ENCODE results near the gene SPATA17. TPM values are rescaled to one million over a fixed set of nuclear protein-coding genes. Genes with fewer than 3 reads are reported as not detected.

Gene SPATA17
- total and polyA plus RNA-seq, 10 of the 15 experiments (the other 5 are each of a cell fraction or from before 2014, with no cell fraction given), result 0.08 to 0.27 (median 0.11) TPM; not detected in 6

- RAD21 ChIA-PET (ENCODE audit: unreplicated experiment), result interaction anchor here (1.0 kb wide), 1 partner anchor 9 kb away, joined by 3 read pairs; no protein-coding TSS in a partner anchor
- H3K36me3 ChIP-seq (ENCODE audit: control insufficient read depth in 2 of 2, insufficient read depth in 2 of 2, low read length in 1 of 2), result no peaks in the 10 kb centered on the region
- no peaks in the 10 kb centered on the region; a peak in 2 of 4 replicates for H3K27me3 ChIP-seq (replicated peaks in 1 of 2; ENCODE audit: control insufficient read depth in 2 of 2, insufficient read depth in 2 of 2, low read length in 1 of 2)
- TF ChIP-seq MXI1 (IDR thresholded peaks at IDR 0.05; ENCODE audit: low read depth, low read length), result no peak
- BruUV-seq (replicated peaks), result no TSS peak
- POLR2A ChIA-PET, result no interaction called here
- DNase-seq (ENCODE audit: low read depth, low spot score) (no peak), FAIRE-seq (no peak), ATAC-seq (no peak)
- no peak overlapping the region for H3K9ac ChIP-seq (ENCODE audit: control insufficient read depth, insufficient read depth, low read length)
- no peaks in the 10 kb centered on the region for H3K79me2 ChIP-seq (ENCODE audit: control insufficient read depth, insufficient read depth, low read length)
- H3K4me2 ChIP-seq (ENCODE audit: control insufficient read depth, insufficient read depth), result no peak overlapping the region
- H3K27ac ChIP-seq (ENCODE audit: control insufficient read depth, insufficient read depth), result no peak overlapping the region
- in situ Hi-C loops (cut with MboI) (no loop called here), intact Hi-C loops (cut with micrococcal nuclease; ENCODE audit: unreplicated experiment) (no loop called here)
- H4K20me1 ChIP-seq (ENCODE audit: control insufficient read depth, insufficient read depth), result no peaks in the 10 kb centered on the region
- H3K4me1 ChIP-seq (ENCODE audit: control insufficient read depth, insufficient read depth, low read length), result no peaks in the 10 kb centered on the region
- no peak overlapping the region for H3K4me3 ChIP-seq
- no peak overlapping the region for H2AFZ ChIP-seq (ENCODE audit: control insufficient read depth, low read depth, low read length)
- SMC1A ChIA-PET (ENCODE audit: uncharacterized antibody, unreplicated experiment), result no interaction called here
- WGBS (ENCODE audit: insufficient coverage, insufficient replicate concordance, low lambda C conversion rate, missing lambda C conversion rate), result 13% methylated on average over 1 of the region's 1 CpG
- H3K9me3 ChIP-seq (replicated peaks; ENCODE audit: control insufficient read depth, insufficient read depth, low read length), result no peaks in the 10 kb centered on the region
- CTCF ChIA-PET, result no interaction called here
Measured at GRCh38 chr1:217899614-217900013, 268.5 kb downstream of the SPATA17 start.

GRCh38 chr1:217907504-217907903, 276.4 kb downstream of the SPATA17 start:
- Histone ChIP-seq H3K4me3 (no peak overlapping the region), H3K9ac (ENCODE audit: control insufficient read depth, insufficient read depth, low read length) (no peak overlapping the region), H3K9me3 (replicated peaks; ENCODE audit: control insufficient read depth, insufficient read depth, low read length) (no peaks in the 10 kb centered on the region), H3K4me2 (ENCODE audit: control insufficient read depth, insufficient read depth) (no peak overlapping the region), H2AFZ (ENCODE audit: control insufficient read depth, low read depth, low read length) (no peak overlapping the region), H4K20me1 (ENCODE audit: control insufficient read depth, insufficient read depth) (no peaks in the 10 kb centered on the region), H3K27me3 (replicated peaks in 1 of 2; ENCODE audit: control insufficient read depth in 2 of 2, insufficient read depth in 2 of 2, low read length in 1 of 2) (no peaks in the 10 kb centered on the region), H3K4me1 (ENCODE audit: control insufficient read depth, insufficient read depth, low read length) (no peaks in the 10 kb centered on the region), H3K36me3 (ENCODE audit: control insufficient read depth in 2 of 2, insufficient read depth in 2 of 2, low read length in 1 of 2) (no peaks in the 10 kb centered on the region), H3K79me2 (ENCODE audit: control insufficient read depth, insufficient read depth, low read length) (no peaks in the 10 kb centered on the region), H3K27ac (ENCODE audit: control insufficient read depth, insufficient read depth) (no peak overlapping the region)
- CTCF ChIA-PET, result no interaction called here
- in situ Hi-C loops (cut with MboI) (no loop called here), intact Hi-C loops (cut with micrococcal nuclease; ENCODE audit: unreplicated experiment) (no loop called here)
- POLR2A ChIA-PET, result no interaction called here
- TF ChIP-seq SMC3 (IDR thresholded peaks at IDR 0.05; ENCODE audit: borderline replicate concordance, low read length), result no peak
- peak; percentile 25 for TF ChIP-seq BCL3 (IDR thresholded peaks at IDR 0.05; ENCODE audit: borderline replicate concordance, insufficient read depth, low read depth, low read length, poor library complexity, severe bottlenecking)
- no peak for TF ChIP-seq YBX1 (IDR thresholded peaks at IDR 0.05)
- no peak for TF ChIP-seq TAF1 (IDR thresholded peaks at IDR 0.05; ENCODE audit: borderline replicate concordance, low read depth, low read length)
- TF ChIP-seq CREB1 (IDR thresholded peaks at IDR 0.05; ENCODE audit: low read depth), result no peak
- TF ChIP-seq NFXL1 (IDR thresholded peaks at IDR 0.05; ENCODE audit: borderline replicate concordance), result no peak
- TF ChIP-seq E2F4 (IDR thresholded peaks at IDR 0.05; ENCODE audit: low read depth, low read length), result no peak
- no peak for TF ChIP-seq ZNF24 (IDR thresholded peaks at IDR 0.05)
- FAIRE-seq (no peak), ATAC-seq (no peak), DNase-seq (ENCODE audit: low read depth, low spot score) (no peak)
- RAD21 ChIA-PET (ENCODE audit: unreplicated experiment), result no interaction called here
- no TSS peak for BruUV-seq (replicated peaks)
- 67% methylated on average over 2 of the region's 2 CpGs for WGBS (ENCODE audit: insufficient coverage, insufficient replicate concordance, low lambda C conversion rate, missing lambda C conversion rate)
- SMC1A ChIA-PET (ENCODE audit: uncharacterized antibody, unreplicated experiment), result no interaction called here

Measured in GM12878 (cell line).